Endometrial microvascular endothelial cells (primary cell): ENCODE measurements around the gene GMIP. TPM values are rescaled to one million over a fixed set of nuclear protein-coding genes. Genes with fewer than 3 reads are reported as not detected.
"Not testable (repeated sequence)": the region's sequence is repeated elsewhere in the genome, so short reads cannot be mapped to it uniquely, and the experiment has no call there.

Experiments used
- in situ Hi-C: cut with HindIII; loops from 2 replicates; pipeline ENCODE4 v1.10.0; 2017; ENCODE audit warnings: low sequenced_read_pairs, low pct_unique_long_range_greater_than_20kb; ENCODE audit errors: inconsistent ontology term
- total RNA-seq: library from RNA; depleted of rRNA; stranded (reverse); fragments of >200 nt; gene quantifications from one replicate; pipeline ENCODE4 v1.2.3, GENCODE V29; 2015; ENCODE audit errors: inconsistent ontology term

Gene GMIP
- 29.0 TPM for total RNA-seq

GRCh38 chr19:19643158-19644053 lies at the start of gene GMIP:
Gene GMIP, minus strand, starts transcription at chr19:19643657. Its CDS starts 128 bp downstream, at chr19:19643529.
- in situ Hi-C loops: no loop called here

- in situ Hi-C loops: no loop called here
These were observed 48.2 kb upstream of the GMIP start for GRCh38 chr19:19691683-19692082.

- in situ Hi-C loops: not testable (repeated sequence)
These were observed 45.6 kb upstream of the GMIP start for GRCh38 chr19:19689023-19689422.

DNA sequence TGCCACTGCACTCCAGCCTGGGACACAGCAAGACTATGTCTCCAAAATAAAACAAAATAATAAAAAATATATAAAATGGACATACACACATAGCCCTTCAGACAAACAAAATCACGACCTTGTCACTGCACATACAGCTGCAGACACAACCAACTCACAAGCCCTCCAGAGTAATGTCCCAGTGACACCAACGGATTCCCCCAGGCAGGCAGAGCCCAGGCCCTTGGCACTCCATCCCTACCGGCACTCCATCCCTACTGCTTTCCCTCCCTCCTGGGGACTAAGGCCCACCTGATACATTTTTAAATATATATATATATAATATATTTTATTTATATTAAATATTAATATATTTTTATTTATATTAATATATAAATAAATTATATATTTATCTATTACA lies 43.6 kb upstream of the GMIP start:
- in situ Hi-C loops: no loop called here

- in situ Hi-C loops: no loop called here
These were observed 43.1 kb upstream of the GMIP start for GRCh38 chr19:19686580-19686979.

GRCh38 chr19:19686119-19686518 lies 42.7 kb upstream of the GMIP start:
- in situ Hi-C loops: not testable (repeated sequence)

GRCh38 chr19:19679176-19680073 lies 36.0 kb upstream of the GMIP start:
- in situ Hi-C loops: no loop called here

DNA sequence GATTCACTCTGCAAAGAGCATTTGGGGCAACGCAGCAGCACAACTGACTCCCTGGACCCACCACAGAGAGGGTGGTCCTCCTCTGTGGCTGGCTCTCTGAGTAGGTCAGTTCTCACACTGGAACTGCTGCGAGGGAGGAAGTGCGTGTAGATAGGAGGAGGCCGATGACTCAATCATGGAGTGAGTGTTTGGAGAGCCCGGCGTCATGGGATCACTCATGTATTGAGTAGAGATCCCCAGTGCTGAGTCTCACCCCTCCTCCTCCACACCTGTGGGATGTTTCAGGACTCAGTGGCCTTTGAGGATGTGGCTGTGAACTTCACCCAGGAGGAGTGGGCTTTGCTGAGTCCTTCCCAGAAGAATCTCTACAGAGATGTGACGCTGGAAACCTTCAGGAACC lies 34.1 kb upstream of the GMIP start:
- in situ Hi-C loops: no loop called here

- in situ Hi-C loops: no loop called here
These were observed 30.9 kb upstream of the GMIP start for GRCh38 chr19:19674315-19674714.

DNA sequence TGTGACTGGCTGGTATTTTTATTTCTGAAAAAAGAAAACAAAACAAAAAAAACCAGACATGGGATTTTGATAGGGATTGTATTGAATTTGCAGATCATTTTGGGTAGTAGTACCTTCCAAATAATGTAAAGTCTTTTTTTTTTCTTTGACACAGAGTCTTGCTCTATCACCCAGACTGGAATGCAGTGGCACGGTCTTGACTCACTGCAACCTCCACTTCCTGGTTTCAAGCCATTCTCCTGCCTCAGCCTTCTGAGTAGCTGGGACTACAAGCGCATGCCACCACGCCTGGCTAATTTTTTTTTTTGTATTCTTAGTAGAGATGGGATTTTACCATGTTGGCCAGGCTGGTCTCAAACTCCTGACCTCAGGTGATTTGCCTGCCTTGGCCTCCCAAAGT lies 29.4 kb upstream of the GMIP start:
- in situ Hi-C loops: no loop called here

- in situ Hi-C loops: no loop called here
These were observed 26.7 kb upstream of the GMIP start for GRCh38 chr19:19670070-19670551.

DNA sequence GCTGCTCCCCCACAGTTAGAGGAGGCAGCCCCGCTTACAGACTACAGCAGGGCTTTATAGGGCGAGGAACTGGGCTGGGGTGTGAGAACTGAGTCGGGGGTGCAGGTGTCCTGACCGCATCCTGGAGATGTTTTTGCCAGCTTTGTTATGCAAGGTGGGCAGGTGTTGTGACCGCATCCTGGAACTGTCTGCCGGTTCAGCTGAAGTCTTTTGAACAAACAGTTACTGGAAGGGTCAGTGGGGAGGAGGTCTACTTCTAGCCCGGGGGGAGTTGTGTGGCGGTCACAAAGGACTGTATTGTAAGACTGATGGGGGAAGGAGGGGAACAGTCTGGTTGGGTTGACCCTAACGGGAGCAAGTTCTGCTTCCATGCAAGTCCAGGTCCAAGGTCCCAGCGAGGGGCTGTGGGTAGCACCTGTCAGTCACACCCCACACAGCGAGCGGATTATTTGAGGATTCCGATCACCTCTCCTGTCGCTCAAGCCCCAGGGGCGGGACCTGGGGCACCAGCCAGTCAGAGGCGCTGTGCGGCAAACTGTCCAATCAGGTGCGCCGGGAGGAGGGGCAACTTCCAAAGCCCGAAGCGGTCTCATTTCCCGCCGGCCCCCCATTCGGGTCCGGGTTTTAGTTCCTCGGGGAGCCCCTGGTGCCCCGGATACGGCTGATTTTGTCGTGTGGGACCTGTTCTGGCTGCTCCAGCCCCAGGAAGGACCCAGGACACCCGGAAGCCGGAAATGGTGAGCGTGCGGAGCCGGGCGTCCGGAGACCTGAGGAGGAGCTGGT lies 25.0 kb upstream of the GMIP start, which contains the start of gene ZNF101:
Gene ZNF101 (plus strand): TSS at position 610 of the 783 bp plus-strand sequence. CDS start 125 bp downstream, at position 735.
- in situ Hi-C loops: no loop called here

DNA sequence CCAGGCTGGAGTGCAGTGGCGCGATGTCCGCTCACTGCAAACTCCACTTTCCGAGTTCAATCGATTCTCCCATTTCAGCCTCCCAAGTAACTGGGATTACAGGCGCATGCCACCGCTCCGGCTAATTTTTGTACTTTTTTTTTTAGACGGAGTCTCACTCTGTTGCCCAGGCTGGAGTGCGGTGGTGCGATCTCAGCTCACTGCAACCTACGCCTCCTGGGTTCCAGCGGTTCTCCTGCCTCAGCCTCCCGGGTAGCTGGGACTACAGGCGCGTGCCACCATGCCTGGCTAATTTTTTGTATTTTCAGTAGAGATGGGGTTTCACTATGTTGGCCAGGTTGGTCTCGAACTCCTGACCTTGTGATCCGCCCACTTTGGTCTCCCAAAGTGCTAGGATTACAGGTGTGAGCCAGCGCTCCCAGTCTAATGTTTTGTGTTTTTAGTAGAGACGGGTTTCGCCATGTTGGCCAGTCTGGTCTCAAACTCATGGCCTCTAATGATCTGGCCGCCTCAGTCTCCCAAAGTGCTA lies 22.0 kb upstream of the GMIP start:
- in situ Hi-C loops: not testable (repeated sequence)

- in situ Hi-C loops: no loop called here
These were observed 20.0 kb upstream of the GMIP start, which contains the start of gene ATP13A1 for GRCh38 chr19:19663256-19664120. Gene ATP13A1, minus strand, starts transcription at chr19:19663676. Its CDS starts 10 bp downstream, at chr19:19663666.

DNA sequence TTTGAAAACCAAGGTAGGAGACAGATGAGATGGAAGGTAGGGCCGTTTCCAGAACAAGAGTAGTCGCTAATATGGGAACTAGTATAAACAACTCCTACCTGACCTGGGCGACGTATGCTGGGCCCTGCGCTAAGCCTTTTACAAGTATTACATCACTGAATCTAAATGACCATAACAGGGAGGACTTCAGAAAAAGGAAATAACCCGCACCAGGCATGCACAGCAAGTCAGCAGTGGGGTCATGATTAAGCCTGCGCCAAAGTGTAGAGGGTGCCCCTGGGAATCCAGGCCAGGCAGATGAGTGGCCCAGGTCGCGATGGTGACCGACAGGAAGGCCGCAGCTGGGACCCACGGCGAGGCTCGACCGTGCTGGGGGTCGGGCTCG lies 19.4 kb upstream of the GMIP start:
- in situ Hi-C loops: no loop called here

GRCh38 chr19:19662344-19662743 lies 18.9 kb upstream of the GMIP start:
- in situ Hi-C loops: no loop called here

DNA sequence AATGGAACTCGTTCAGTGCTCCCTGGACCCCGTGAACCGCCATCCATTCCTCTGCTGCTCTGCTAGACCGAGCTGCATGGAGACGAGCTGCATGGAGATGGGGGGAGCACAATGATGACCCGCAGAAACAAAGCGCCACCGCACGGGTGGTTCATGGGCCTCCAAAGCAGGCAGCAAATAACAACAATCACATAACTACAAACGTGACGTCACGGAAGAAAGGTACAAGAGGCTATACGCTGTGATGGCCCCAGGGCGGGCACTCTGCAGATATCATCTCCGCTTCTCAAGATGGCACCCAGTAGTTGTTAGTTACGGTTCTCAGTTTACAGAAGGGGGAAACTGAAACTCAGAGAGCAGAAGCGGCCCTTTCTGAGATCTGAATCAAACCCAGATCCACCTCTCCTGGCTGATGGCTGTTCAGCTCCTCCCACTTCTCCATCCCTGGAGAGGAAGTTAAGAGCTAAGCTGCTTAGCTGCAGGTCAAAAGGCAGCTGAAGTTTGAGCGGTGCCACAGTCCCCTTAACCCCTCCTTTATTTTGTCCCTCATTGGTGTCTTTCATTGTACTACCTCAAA lies 18.3 kb upstream of the GMIP start:
- in situ Hi-C loops: no loop called here
